Dedifferentiated amniotic fluid mesenchymal stem cell (primary cell): ENCODE measurements around the gene TMEM123.

ENCODE experiments used
- DNase-seq: peaks from one replicate; pipeline ENCODE4 v3.0.0-alpha.2; 2016; ENCODE audit errors: extremely low spot score

The TMEM123 gene, protein sequence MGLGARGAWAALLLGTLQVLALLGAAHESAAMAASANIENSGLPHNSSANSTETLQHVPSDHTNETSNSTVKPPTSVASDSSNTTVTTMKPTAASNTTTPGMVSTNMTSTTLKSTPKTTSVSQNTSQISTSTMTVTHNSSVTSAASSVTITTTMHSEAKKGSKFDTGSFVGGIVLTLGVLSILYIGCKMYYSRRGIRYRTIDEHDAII

DNA sequence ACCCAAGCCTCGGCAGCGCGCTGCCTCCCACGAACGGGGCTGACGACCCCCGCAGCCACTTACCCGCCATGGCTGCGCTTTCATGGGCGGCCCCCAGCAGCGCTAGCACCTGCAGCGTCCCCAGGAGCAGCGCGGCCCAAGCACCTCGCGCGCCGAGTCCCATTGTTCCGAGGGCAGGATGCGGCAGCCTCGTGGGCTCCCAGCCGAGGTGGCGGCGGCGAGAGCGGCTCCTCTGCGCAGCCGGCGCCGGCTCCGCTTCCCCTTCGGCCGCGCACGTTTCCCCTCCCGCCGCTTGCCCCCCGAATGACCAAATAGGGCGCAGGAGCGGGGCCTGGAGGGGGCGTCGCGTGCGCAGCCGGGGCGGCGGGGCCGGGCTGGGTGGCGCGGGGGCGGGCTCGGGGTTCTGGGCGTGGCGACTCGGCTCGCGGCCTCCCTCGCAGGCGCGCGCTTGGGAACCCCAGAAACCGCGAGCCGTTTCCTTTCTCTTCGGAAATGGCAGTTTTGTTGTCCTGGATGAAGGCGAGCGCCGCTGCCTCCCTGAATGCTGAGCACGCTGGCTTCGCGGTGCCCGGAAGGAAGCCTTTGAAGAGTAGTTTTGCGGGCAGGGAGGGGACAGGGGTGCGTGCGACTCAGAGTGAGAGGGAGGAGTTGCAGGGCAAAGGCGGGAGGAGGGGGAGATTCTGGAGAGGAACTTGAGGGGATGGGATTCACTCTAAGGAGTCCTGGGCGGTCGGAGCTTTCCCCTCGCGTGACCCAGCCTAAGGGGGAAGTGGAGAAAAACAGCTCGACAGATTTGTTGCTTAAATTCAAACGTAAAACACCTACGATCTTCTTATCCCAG lies at the start of gene TMEM123:
TMEM123 (minus strand) TSS at position 305 of the 841 bp plus-strand sequence; CDS start at position 163, 142 bp downstream.
- DNase-seq = peak; percentile 20

DNA sequence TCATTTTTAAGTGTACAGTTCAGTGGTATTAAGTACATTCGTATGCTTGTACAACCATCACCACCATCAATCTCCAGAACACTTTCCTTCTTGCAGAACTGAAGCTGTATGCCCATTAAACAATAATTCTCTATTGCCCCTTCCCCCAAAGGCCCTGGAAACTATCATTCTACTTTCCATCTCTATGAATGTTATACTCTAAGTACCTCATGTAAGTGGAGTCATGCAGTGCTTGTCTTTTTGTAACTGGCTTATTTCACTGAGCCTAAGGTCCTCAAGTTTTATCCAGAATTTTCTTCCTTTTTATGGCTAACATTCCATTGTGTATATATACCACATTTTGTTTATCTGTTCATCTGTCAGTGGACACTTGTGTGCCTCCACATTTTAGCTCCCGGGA lies 48.3 kb upstream of the TMEM123 start:
- no peak for DNase-seq

DNA sequence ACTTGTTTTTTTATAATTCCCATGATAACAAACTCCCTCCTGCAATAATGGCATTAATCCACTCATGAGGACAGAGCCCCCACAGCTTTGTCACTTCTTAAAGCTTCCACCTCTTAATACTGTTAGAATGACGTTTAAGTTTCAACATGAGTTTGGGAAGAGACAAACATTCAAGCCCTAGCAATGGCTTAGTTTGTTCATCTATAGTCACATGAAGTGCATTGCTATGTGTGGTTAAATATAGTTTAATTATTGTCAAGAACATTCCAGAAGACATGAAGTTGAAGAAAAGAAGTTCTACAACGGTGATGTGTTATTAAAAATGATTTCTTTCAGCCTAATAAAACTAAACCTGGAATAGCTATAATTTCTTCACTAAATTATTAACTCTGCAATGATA lies 47.4 kb upstream of the TMEM123 start:
- no peak for DNase-seq

DNA sequence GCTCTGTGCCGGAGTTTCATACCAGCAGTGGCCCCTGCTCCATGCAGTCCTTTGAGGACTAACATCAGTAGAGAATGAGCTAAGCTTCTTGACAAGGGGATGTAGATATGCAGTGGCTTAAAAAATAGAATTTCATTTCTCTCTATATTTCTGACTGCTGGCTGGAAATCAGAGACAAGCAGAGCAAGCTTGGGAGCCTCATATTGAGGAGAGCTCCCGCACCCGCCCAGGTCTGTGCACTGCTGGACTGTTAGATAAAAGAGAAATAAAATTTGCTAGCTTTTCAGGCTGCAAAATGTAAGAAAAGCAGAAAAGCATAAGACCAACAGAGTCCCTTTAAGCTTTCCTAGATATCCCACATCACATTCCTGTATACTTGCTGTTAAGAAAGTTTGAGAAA lies 46.6 kb upstream of the TMEM123 start:
- no peak for DNase-seq

DNA sequence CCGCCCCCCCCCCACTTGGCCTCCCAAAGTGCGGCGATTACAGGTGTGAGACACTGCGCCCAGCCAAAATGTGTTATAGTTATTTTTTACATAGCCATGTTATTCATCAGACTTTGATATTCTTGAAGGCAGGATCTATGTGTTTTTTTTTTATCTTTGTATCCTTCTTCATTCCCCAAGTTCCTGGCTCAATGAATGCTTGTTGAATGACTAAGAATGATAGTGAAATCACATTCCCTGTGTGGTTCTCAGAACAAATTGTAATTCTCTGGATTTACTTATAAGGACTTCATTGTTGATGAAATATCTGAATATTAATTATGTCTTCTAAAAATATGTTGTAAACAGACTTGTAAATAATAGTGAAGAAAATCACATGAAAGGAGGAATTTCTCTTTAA lies 44.5 kb upstream of the TMEM123 start:
- DNase-seq = no peak

DNA sequence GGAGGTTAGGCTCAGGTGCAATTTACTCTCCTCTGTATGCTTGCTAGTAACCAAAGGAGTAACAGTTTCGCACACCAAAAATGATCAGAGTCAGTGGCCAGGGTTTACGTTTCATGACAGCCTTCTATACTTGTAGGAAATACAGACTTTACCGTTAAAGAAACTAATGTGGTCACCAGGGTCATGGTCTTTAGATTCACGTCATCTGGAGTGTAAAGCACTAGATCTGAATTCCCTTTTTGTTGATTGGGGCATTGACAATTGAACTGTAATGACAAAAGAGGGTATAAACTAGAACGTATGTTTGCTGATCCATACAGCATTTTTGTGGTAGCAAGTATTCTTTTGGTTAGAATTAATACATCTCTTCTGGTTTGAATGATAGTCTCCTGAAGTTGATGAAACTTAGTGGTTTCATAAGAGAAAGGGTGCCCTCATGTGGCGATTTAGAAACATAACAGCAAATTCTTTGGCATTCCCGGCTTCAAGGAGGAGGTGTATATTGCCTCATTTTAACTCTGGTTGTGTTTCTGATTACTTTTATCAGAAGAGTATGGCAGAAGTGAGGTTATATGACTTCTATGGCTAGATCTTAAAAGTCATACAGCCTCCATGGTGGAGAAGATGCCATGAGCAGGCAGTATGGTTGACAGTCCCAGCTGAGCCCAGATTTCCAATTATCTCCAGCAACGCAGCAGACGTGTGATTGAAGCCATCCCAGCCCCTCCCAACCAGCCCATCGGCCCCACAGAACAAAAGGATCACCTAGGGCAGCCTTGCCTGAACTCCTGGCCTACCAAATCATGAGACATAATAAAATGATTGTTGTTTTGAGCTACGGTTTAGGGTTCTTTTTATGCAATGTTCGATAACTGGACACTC lies 42.8 kb upstream of the TMEM123 start:
- DNase-seq = peak; percentile 94

DNA sequence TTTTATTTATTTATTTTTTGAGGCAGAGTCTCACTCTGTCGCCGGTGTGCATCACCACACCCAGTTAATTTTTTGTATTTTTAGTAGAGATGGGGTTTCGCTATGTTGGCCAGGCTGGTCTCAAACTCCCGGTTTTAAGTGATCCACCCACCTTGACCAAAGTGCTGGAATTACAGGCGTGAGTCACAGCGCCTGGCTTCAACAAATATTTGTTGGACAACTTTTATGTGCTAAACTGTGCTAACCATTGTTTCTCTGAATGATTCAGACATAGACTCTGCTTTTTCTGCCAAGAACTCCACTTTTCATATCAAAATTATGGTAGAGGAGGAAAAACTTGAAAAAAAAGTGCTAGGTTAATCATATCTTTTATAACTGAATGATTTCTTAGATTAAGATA lies 41.7 kb upstream of the TMEM123 start:
- DNase-seq = no peak

DNA sequence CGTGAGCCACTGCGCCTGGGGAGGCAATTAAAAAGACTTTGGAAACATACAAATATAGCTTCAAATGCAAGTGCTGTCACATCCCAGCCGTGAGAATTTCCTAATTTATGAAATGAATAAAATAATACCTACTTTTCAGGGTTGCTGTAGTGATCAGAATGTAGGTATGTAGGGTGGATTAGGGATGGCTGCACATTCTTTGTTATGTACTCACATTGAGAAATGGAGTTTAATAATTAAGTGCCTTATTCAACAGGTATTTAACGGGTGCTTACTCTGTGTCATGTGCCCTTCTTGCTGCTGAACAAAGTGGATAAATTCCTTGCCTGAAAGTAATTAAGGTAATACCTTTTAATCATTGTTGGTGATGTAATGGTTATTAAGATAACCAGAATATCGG lies 41.0 kb upstream of the TMEM123 start:
- no peak for DNase-seq

DNA sequence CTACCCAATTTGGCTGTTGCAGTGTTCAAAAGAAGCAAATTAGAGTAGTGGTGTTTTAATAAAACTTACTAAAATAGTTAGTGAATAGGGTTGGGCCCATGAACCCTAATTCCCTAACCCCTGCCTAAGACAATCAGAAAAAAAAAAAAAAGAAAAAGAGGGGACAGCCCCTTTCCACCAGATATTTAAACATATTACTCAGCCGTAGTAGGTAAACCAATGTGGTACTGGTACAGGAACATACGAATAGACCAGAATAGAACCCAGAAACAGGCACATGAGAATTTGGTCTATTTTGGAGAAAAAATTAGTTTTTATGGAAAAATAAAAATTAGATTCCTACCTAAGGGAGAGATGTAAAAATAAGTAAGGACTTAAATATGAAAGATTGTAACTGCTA lies 39.4 kb upstream of the TMEM123 start:
- DNase-seq = no peak

DNA sequence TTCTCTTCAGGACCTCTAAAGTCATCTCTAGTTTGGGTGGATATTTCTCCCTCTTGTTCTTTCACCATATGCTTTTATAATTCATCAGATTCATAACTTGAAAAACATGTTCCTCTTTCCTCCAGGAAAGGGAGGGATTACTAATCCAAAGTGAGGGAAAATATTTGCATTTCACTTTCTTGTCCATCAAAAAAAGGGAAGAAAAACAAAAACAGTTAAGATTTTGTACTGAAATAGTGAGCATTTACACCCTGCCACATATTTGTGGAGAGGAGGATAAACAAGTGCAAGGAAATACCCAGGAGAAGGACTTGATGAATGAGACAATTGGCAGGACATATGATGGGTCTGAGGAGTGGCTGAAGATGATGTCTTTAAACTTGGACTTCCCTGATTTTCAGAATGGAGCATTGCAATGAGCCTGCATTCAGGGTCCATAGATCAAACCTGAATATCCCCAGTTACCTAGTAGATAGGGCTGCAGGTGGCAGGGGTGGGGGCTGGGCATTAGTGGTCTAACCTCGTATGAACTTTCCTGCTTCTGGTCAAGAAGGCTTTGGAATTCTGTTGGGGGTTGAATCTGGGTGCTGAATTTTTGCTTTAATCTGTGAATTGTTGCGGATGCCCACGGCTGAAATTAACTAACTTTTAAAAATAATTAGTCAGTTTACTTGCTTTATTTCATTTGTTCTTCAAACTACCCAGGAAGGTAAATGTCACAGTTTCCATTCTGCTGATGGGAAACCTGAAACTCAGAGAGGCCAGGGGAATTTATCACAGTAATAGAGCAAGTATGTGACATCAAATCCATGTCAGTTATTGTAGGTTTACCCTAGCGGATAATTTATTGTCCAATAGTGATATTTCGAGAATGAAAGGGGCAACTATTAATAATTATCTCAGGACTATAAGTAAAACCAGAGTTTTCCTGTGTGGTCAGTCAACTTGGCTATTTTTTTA lies 36.9 kb upstream of the TMEM123 start:
- DNase-seq = no peak

DNA sequence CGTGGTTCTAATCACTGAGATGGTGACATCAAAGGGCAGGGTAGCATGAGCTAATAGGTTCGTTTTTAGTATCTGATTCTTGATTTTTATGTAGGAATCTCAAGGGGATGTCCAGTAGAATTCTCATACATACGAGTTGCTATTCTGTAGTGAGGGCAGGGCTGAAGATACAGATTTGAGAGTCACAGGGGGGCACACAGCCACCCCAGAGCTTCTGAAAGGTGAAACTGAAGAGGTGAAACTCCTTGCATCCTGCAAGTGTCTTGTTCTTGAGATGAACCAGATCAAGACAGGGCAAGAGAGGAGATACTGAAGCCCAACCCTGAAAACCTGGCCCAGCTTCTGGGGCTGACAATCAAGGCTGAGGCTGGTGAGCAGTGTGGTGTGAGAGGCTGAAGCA lies 35.6 kb upstream of the TMEM123 start:
- no peak for DNase-seq

DNA sequence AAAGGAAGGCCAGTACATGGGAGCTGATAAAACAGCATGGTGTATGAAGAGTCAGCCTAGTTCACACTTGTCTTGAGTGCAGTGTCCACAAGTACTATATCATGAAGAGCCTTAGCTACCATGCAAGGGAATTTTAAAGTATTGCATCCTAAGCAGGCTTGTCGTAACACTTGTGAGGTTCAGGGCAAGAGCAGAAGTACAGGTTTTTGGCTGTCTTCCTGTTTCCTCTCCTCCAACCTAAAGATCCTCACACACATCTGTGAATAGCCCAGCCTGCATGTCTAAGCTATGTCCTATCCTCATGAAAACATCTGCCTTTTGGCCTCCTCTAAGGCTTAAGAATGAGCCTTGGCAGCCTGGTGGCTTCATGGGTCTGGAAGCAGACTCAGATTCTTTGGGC lies 34.6 kb upstream of the TMEM123 start:
- no peak for DNase-seq

DNA sequence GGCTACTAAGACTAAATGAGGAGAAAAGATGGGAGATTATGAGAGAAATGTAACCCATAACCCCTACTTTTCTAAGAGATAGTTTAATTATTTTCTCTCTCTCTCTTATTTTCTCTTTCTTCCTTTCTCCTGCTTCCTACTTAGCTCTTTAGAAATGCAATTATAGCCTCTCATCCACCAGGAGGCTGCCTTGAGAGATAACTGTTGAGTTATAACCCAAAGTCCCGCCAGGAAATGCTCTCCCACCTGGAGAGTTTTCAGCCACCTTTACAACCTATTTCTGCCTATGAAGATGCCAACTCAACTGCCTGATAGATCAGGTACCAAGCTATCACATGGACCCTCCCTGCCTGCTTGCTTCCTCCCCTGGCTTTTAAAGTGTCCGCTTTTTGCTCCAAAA lies 34.0 kb upstream of the TMEM123 start:
- no peak for DNase-seq

DNA sequence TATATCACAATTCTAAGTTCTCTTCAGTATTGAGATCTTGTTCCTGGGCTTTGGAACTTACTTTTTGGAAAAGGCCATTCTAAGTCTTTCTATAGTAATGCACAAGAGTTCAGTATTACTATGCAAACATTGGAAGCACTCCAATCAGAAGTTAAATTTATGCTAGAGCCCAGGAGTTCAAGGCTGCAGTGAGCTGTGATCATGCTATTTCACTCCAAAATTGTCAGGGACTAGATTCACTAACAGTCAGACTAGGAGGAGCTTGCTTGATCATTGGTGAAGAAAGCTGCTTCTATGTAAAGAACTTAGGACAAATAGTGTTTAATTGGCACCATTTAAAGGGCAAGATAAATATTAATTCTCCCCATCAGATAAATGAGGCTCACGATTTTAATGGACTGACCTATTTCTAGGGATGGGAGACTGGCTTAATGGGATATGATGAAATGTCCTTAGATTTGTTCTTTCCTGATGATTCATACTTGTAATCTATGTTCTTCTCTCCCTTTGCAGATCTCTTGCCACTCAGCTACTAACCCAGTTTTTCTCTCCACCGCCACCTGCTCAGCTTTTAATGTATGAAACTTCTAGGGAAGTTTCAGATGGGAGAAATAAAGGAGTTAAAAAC lies 32.6 kb upstream of the TMEM123 start:
- DNase-seq = no peak

DNA sequence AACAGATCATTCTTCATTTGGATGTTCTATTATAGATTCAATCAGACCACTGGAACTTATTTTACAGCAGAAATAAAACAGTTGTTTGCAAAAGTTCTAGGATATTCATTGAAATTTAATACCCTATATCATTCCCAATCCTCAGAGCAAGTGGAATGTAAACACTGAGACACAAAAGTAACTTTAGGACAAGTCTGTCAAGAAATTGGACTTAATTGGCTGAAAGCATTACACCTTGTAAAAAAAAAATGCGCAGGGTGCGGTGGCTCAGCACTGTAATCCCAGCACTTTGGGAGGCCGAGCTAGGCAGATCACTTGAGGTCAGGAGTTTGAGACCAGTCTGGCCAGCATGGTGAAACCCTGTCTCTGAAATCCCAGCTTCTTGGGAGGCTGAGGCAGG lies 29.9 kb upstream of the TMEM123 start:
- DNase-seq = no peak

DNA sequence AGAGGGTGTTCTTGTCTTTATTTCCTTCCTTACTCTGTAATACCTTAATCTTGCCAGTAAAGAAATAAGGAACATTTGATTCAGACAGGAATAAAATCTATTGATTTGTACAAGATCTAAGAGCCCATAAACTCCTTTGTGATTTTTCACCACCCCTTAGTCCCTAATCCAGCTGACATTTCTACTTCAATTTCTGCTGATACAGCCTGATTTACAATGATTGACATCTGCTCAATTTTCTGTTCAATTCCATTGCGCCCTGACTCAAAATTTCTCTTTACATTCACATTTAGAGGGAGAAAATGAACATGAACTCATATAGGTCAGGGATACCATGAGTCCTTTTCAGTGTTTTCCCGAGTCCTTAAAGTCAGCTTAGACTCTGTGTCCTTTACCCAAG lies 27.2 kb upstream of the TMEM123 start:
- DNase-seq = no peak

DNA sequence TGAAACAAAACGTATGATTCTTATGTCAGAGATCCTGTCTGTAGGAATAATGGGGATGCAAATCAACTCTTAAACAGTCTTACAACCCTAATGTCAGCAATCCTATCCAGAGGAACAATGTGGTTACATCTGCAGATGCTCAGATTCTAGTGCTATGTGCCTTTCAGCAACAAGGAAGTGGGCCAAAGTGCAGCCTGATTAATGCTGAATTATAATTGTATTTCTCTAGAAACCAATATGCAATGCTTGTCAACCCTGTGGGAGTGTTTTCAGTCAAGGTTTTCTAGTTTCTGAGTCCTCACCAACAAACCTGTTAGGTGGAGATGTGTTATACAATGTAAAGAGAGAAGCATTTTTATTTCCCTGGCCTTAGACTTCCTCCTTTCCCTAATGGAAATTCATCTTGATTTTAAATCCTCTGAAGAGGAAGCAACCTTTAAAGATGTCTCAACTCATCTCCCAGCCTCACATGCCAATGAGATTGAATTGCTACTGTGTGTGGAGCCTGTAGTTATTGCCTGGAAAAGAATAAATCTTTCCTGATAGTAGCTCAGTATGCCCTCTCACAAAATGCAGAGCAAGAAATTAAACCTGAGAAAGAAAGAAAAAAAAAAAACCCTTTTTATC lies 26.2 kb upstream of the TMEM123 start:
- no peak for DNase-seq

DNA sequence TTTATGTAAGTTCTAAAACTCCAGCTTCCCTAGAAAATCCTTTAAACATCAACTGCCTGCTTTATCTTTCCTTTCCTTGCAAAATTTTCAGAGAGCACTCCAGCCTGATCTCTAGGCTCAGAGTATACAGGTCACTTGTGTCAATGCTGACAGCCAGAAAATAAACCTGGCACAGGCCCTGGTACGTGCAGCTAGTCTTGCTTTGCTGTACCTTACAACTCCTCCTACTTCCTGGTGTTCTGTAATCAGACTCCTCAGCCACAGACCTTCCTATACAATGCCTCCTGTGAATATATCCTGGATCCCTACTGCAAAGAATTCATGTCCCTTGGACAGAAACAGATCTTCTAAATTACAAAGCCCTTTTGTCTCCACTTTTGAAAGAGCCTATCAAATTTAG lies 24.2 kb upstream of the TMEM123 start:
- no peak for DNase-seq

DNA sequence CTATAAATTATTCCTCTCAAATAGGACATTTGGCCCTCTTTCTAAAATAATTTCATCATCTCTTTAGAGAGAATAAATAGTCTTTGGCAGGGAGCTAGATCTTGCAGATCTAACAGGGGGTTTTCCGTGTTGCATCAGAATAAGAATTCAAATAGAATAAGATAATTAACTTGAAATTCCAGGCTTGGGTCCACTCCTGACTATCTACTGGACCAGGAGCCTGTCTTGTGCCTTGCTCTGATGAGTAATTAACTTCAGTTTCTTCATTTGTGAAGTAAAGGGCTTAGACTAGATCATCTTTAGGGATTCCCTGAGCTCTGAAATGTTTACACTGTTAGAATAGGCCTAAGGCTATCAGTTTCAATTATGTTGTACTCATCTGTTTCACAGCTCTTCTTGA lies 23.5 kb upstream of the TMEM123 start:
- no peak for DNase-seq

DNA sequence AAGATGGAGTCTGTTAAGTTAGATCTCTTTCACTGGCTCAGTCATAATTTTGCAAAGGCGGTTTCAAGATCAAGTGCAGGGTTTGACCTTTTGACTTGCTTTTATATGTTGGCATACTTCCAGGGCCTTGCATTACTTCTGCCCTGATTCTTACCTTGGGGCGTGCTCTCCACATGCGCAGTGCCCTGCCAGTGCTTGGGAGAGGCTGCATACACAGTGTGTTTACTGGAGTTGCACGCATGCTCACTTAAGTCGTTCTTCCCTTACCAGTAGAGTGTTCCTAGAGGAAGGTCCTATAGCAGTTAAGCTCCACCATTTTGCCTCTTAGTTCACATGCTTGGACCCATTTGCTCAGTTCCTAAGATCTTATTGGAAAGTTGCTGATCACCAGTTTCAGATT lies 21.0 kb upstream of the TMEM123 start:
- DNase-seq = no peak
